NCI-H1092 treated with DMSO at 0.1 percent for 48 hours (cell line): Measurements from ENCODE around the gene DHX34.
"Not testable (repeated sequence)": the region's sequence is repeated elsewhere in the genome, so short reads cannot be mapped to it uniquely, and the experiment has no call there.

Experiments
- DNase-seq: peaks from one replicate; lab custom pipeline; 2025; lab: John Stamatoyannopoulos, UW

The DHX34 gene

GRCh38 chr19:47348819-47349795 is at the start of gene DHX34:
DHX34 (plus strand) TSS chr19:47349315; CDS start chr19:47353031, 3,716 bp downstream.
- peak; percentile 96 for DNase-seq

GRCh38 chr19:47300867-47301266 is 48.2 kb upstream of the DHX34 start:
- DNase-seq = not testable (repeated sequence)

DNA sequence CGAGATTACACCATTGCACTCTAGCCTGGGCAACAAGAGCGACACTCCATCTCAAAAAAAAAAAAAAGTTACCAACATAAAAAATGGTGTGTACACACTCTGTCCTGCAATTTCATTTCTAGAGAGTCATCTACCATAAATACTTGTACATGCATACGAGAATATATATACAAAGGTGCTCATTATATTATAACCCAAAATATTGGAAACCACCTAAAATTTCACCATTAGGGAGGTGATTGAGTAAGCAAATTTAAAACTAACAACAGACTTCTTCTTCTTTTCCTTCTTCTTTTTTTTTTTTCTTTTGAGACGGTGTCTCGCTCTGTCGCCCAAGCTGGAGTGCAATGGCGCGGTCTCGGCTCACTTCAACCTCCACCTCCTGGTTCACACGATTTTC is 46.9 kb upstream of the DHX34 start:
- no peak for DNase-seq

DNA sequence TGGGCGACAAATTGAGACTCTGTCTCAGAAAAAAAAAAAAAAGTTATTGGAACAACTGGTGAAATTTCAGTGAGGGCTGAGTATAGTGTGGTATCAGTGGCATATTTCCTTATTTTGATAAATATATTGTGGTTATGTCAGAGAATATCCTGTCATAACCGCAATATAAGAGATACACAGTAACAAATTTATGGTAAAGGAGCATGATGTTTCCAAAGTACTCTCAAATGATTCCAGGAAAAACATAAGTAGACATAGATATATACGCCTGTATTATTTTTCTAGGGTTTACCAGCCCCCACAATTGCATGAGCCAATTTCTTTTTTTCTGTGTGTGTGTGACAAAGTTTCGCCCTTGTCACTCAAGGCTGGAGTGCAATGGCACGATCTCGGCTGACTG is 45.1 kb upstream of the DHX34 start:
- DNase-seq = no peak

- peak; percentile 5 for DNase-seq
Observed at GRCh38 chr19:47305309-47305751, 43.8 kb upstream of the DHX34 start.

- DNase-seq = no peak
Observed at GRCh38 chr19:47306303-47306702, 42.8 kb upstream of the DHX34 start.

- DNase-seq = no peak
Observed at GRCh38 chr19:47309038-47309437, 40.1 kb upstream of the DHX34 start.

DNA sequence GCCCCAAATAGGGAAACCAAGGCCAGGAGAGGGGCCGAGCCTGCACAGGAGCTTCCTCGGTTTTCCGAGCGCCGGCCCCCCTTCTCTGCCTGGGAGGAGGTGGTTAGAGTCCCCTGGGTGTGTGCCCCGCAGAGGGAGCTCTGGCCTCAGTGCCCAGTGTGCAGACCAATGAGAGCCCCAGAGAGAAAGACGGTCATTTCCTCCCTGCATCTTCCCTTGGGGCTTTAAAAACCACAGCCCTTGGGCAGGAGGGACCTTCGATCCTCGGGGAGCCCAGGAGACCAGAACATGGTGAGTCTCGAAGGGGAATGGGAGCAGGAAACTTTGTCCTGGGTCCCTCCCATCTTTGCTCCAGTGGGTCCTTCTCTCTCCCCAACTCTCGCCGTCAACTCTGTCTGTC is 39.5 kb upstream of the DHX34 start, which contains the start of gene C5AR1:
Gene C5AR1, plus strand, starts transcription at position 254 of the 400 bp plus-strand sequence. Its CDS starts 35 bp downstream, at position 289.
- DNase-seq = no peak

- no peak for DNase-seq
Observed at GRCh38 chr19:47310323-47310722, 38.8 kb upstream of the DHX34 start.

DNA sequence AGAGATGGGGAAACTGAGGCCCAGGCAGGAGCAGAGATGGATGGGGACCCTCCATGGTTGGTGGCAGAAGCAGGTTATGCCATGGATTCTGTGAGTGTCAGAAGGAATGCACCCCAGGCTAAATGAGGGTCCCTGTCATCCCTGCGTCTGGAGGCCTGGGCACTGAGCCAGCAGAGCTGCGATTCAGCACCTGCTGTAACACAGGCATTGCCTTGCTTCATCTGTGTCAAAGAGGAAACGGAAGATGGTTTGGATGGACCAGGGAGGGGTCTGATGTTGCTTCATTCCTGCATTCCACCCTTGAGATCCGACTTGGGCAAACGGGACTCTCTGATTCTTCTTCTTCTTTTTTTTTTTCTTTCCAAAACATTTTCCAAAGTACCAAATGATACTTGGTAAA is 38.3 kb upstream of the DHX34 start:
- DNase-seq = peak; percentile 12

- no peak for DNase-seq
Observed at GRCh38 chr19:47312366-47313006, 36.6 kb upstream of the DHX34 start.

DNA sequence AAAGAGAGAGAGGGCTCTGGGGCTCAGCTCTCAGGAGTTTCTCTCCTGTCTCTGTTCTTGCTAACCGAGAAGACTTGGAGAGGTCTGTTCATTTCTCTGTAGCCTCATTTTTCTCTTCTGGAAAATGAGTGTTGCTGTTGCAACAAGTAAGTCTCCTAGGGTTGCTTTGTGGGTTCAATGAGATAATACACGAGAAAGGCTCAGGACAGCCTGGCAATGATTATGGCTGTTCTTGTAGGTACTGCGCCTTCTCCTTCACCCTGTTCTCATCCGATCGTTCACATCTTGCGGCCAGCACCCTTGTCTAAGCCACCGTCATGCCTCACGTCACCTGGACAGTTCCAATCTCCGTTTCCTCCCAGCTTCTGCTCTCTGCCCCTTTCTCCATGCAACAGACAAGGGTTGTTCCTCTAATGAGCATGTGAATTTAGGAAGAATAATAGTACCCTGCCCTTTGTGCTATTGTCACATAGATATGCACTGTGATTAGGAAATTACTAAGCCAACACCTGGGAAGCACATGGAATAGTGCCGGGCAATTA is 35.3 kb upstream of the DHX34 start:
- DNase-seq = no peak

DNA sequence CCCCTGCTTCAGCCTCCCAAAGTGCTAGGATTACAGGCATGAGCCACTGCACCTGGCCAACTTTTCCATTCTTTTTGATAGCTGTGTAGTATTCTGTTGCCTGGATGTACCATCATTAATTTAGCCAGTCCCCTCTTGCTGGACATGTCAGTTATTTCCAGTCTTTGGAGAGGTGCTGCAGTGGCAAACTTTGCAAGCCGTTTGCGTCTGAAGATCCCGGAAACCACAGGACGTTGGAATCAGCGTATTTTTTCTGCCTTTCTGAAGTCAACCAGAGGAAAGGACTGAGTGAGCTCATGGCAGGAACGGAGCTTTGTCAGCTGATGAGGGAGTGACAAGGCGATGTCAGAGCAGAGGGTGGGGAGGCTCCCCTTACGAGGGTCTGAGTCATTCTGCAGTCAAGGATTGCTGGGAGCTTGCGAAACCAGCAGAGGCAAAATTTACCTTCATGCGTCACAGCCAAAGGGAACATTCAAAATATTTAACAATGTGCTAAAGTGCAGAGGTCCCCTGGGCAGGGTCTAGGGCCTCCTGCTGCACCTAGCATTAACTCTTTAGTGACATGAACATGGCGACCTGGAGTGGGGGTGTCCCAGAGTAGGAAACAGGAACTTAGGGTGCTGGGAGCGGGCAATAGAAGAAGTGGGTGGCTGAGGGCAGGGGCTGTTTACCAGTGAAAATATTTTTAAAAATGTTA is 33.8 kb upstream of the DHX34 start:
- no peak for DNase-seq

GRCh38 chr19:47316513-47316912 is 32.6 kb upstream of the DHX34 start:
- no peak for DNase-seq

DNA sequence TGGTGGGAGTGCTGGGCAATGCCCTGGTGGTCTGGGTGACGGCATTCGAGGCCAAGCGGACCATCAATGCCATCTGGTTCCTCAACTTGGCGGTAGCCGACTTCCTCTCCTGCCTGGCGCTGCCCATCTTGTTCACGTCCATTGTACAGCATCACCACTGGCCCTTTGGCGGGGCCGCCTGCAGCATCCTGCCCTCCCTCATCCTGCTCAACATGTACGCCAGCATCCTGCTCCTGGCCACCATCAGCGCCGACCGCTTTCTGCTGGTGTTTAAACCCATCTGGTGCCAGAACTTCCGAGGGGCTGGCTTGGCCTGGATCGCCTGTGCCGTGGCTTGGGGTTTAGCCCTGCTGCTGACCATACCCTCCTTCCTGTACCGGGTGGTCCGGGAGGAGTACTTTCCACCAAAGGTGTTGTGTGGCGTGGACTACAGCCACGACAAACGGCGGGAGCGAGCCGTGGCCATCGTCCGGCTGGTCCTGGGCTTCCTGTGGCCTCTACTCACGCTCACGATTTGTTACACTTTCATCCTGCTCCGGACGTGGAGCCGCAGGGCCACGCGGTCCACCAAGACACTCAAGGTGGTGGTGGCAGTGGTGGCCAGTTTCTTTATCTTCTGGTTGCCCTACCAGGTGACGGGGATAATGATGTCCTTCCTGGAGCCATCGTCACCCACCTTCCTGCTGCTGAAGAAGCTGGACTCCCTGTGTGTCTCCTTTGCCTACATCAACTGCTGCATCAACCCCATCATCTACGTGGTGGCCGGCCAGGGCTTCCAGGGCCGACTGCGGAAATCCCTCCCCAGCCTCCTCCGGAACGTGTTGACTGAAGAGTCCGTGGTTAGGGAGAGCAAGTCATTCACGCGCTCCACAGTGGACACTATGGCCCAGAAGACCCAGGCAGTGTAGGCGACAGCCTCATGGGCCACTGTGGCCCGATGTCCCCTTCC is 28.9 kb upstream of the DHX34 start:
- no peak for DNase-seq

- no peak for DNase-seq
Observed at GRCh38 chr19:47321630-47322029, 27.5 kb upstream of the DHX34 start.

- no peak for DNase-seq
Observed at GRCh38 chr19:47322058-47322457, 27.1 kb upstream of the DHX34 start.

DNA sequence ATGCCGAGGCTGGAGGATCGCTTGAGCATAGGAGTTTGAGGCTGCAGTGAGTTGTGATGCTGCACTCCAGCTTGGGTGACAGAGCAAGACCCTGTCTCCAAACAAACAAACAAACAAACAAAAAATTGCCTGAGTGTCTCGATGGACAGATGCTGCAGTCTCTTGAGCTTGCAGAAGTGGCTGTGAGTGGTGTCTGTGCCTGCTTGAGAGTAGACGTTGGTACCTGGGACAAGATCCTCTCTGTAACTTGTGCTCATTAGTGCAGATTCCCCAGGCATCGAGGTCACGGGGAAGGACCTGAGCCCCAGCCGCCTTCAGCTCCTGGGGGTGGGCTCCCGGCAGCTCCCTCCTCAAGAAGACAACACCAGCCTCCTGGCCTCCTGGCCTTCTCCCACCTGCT is 25.7 kb upstream of the DHX34 start:
- DNase-seq = no peak

GRCh38 chr19:47323872-47324271 is 25.2 kb upstream of the DHX34 start:
- DNase-seq = no peak

DNA sequence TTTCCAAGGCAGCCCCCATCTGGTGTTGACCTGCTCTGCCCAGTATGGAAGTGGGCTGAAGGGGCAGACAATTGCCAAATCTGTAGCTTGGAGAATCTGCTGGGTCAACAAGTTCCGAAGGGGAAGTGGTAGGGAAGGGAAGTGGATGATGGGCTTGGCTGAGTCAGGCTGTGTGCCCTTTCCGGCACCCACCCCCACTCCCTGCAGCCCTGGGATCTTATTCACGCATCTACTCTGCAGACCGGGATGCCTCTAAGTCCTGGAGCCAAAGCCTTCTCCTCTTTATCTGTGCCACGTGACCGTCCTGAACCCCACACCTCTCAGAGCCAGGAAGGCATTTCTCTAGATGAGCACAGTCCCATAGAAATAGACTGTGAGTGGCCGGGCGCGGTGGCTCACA is 24.6 kb upstream of the DHX34 start:
- no peak for DNase-seq

DNA sequence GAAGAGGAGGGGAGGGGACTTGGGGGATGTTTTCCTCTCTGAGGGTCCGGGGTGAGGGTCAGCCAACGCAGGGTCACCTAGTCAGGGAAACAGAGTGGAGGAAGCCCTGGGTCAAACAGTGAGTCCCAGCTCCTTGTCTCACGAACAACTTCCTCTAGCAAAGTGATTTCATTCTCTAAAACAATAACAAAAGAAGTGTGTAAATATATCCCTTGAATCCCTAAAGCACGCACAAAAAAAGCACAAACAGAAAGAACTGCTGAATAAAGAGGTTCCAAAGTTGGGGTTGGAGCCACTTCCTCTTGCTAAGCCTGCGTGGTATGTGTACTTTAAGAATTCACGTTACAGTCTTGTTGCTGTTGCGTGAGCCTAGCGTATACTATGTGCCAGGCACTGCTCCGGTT is 18.6 kb upstream of the DHX34 start:
- no peak for DNase-seq
